Gastrocnemius medialis (tissue), 4 donors: ENCODE data around the gene ICOS. TPM values are rescaled to one million over a fixed set of nuclear protein-coding genes. Genes with fewer than 3 reads are reported as not detected.
"Not testable (repeated sequence)": the region's sequence is repeated elsewhere in the genome, so short reads cannot be mapped to it uniquely, and the experiment has no call there.

ENCODE experiments used
- ATAC-seq, 2 donors: fragments of 150-250 bp; one replicate each; pipeline ENCODE4 v1.9.1; 2016
- DNase-seq, 2 donors: peaks; one replicate each; pipeline ENCODE4 v3.0.0-alpha.2; 2019
- H3K27ac ChIP-seq, 4 donors: fragments of 200-600 bp; sonication (generic); 1 replicate in 1 of 4; 2 replicates in 3 of 4; pipeline ENCODE4 v1.5.1; 2016 to 2018; ENCODE audit warnings: mild to moderate bottlenecking in 2 of 4, moderate library complexity in 1 of 4
- H3K27me3 ChIP-seq, 3 donors: fragments of 200-600 bp; sonication (generic) in 2 of 3; 1 replicate in 1 of 3; 2 replicates in 2 of 3; pipeline versions ENCODE4 v1.5.1 to v1.6.0; 2016 to 2019; ENCODE audit warnings: mild to moderate bottlenecking in 1 of 3, moderate library complexity in 1 of 3
- H3K36me3 ChIP-seq, 2 donors: fragments of 200-600 bp; sonication (generic) in 1 of 2; one replicate each; pipeline ENCODE4 v1.5.1; 2017 to 2018
- H3K4me1 ChIP-seq, 2 donors: fragments of 200-600 bp; sonication (generic) in 1 of 2; one replicate each; pipeline ENCODE4 v1.5.1; 2016 to 2017; ENCODE audit warnings: mild to moderate bottlenecking in 2 of 2
- H3K4me3 ChIP-seq, 4 donors: fragments of 200-600 bp; sonication (generic) in 3 of 4; 1 replicate in 1 of 4; 2 replicates in 3 of 4; pipeline ENCODE4 v1.5.1; 2016 to 2019; ENCODE audit warnings: mild to moderate bottlenecking in 2 of 4
- H3K9me3 ChIP-seq, 3 donors: fragments of 200-600 bp; sonication (generic) in 2 of 3; 1 replicate in 1 of 3; 2 replicates in 2 of 3; pipeline ENCODE4 v1.5.1; 2016 to 2019
- POLR2A ChIP-seq, 2 donors: fragments of 450-650 bp; IDR thresholded peaks; one replicate each; pipeline ENCODE4 v1.6.1; 2017; ENCODE audit warnings: antibody characterized with exemption in 2 of 2, mild to moderate bottlenecking in 2 of 2, moderate library complexity in 2 of 2
- in situ Hi-C, 4 donors: fragments of 200-750 bp; cut with MboI; loops; one replicate each; pipeline versions ENCODE4 v1.15.0 to v1.8.0; 2017; ENCODE audit warnings: low sequenced_read_pairs in 4 of 4
- intact Hi-C: fragments of 100-400 bp; cut with DNase I; formaldehyde crosslinking; loops from one replicate; pipeline ENCODE4 v1.15.1; 2023; ENCODE audit warnings: low total_unique reads
- total RNA-seq, 4 donors: library from RNA; depleted of rRNA; stranded (reverse); fragments of >200 nt; gene quantifications; one replicate each; pipeline versions ENCODE4 v1.1.0 to v1.2.3, GENCODE V29; 2016
- TF ChIP-seq, protein P1 (sequence below), 5 experiments: fragments of 450-650 bp in 3 of 5; fragments of 200-600 bp in 2 of 5; sonication (generic) in 2 of 5; IDR thresholded peaks in 4 of 5; conservative IDR thresholded peaks in 1 of 5; 1 replicate in 4 of 5; 2 replicates in 1 of 5; pipeline ENCODE4 v1.5.1; 2016 to 2019; ENCODE audit warnings: antibody characterized with exemption in 5 of 5, mild to moderate bottlenecking in 3 of 5, moderate library complexity in 3 of 5

ICOS gene
- total RNA-seq, 4 donors from 2014 or later: not detected

GRCh38 chr2:203982276-203982675 lies 45.7 kb downstream of the ICOS start:
- Histone ChIP-seq H3K27me3 (no peaks in the 10 kb centered on the region), H3K9me3 (no peaks in the 10 kb centered on the region), H3K4me3 (no peak overlapping the region), H3K4me1 (no peaks in the 10 kb centered on the region), H3K36me3 (no peaks in the 10 kb centered on the region), H3K27ac (no peak overlapping the region)
- intact Hi-C loops: no loop called here
- DNase-seq: no peak
- no peak for ATAC-seq
- TF ChIP-seq POLR2A (IDR thresholded peaks at IDR 0.05): no peak
- TF ChIP-seq, protein P1, sequence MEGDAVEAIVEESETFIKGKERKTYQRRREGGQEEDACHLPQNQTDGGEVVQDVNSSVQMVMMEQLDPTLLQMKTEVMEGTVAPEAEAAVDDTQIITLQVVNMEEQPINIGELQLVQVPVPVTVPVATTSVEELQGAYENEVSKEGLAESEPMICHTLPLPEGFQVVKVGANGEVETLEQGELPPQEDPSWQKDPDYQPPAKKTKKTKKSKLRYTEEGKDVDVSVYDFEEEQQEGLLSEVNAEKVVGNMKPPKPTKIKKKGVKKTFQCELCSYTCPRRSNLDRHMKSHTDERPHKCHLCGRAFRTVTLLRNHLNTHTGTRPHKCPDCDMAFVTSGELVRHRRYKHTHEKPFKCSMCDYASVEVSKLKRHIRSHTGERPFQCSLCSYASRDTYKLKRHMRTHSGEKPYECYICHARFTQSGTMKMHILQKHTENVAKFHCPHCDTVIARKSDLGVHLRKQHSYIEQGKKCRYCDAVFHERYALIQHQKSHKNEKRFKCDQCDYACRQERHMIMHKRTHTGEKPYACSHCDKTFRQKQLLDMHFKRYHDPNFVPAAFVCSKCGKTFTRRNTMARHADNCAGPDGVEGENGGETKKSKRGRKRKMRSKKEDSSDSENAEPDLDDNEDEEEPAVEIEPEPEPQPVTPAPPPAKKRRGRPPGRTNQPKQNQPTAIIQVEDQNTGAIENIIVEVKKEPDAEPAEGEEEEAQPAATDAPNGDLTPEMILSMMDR (IDR thresholded peaks at IDR 0.05 in 4 of 5, conservative IDR thresholded peaks at IDR 0.05 in 1 of 5): no peak
- in situ Hi-C loops: no loop called here

GRCh38 chr2:203983064-203983715 lies 46.6 kb downstream of the ICOS start:
- no peak for TF ChIP-seq POLR2A (IDR thresholded peaks at IDR 0.05)
- TF ChIP-seq, protein P1 (IDR thresholded peaks at IDR 0.05 in 4 of 5, conservative IDR thresholded peaks at IDR 0.05 in 1 of 5): no peak
- H3K36me3 ChIP-seq: no peaks in the 10 kb centered on the region
- H3K27ac ChIP-seq: no peak overlapping the region
- H3K4me3 ChIP-seq: no peak overlapping the region
- ATAC-seq: no peak
- in situ Hi-C loops: no loop called here
- intact Hi-C loops: no loop called here
- DNase-seq: no peak
- no peaks in the 10 kb centered on the region for H3K9me3 ChIP-seq
- H3K4me1 ChIP-seq: no peaks in the 10 kb centered on the region
- no peaks in the 10 kb centered on the region for H3K27me3 ChIP-seq

DNA sequence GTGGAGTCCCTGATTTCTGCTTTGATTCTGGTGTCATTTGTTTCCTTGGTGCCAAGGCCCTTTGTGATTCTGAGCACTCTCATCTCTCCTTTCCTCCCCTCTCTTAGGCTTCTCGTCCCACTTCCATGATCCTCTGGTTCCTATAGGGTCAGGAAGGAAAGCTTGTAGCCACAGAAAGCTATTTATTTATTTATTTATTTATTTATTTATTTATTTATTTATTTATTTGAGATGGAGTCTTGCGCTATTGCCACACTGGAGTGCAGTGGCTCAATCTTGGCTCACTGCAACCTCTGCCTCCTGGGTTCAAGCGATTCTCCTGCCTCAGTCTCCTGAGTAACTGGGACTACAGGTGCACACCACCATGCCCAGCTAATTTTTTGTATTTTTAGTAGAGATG lies 49.4 kb downstream of the ICOS start:
- intact Hi-C loops, DNase-seq, in situ Hi-C loops, H3K4me1 ChIP-seq, H3K27me3 ChIP-seq, H3K4me3 ChIP-seq, H3K9me3 ChIP-seq, H3K27ac ChIP-seq, ATAC-seq, H3K36me3 ChIP-seq: not testable (repeated sequence)

DNA sequence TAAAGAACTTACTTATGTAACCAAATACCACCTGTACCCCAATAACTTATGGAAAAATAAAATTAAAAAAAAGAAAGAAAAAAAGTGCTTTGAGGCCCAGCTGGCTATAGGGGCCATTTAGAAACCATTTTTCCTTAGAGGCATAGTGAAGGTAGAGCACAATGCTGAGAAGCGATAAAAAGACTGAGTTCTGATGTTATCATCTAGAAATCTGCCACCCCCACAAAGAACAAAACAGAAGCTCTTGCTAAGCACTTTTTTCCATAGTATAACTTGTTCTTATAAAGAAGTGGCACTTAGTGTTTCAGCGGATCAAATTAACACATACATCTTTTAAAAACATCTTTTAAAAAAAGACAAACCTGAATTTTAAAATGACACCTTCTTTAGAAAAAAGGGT lies 51.4 kb downstream of the ICOS start:
- Histone ChIP-seq H3K4me1 (no peaks in the 10 kb centered on the region), H3K27ac (no peak overlapping the region), H3K4me3 (no peak overlapping the region), H3K27me3 (no peaks in the 10 kb centered on the region), H3K9me3 (no peaks in the 10 kb centered on the region), H3K36me3 (no peaks in the 10 kb centered on the region)
- in situ Hi-C loops: no loop called here
- no peak for ATAC-seq
- intact Hi-C loops: no loop called here
- TF ChIP-seq, protein P1 (IDR thresholded peaks at IDR 0.05 in 4 of 5, conservative IDR thresholded peaks at IDR 0.05 in 1 of 5): no peak
- TF ChIP-seq POLR2A (IDR thresholded peaks at IDR 0.05): no peak
- no peak for DNase-seq

DNA sequence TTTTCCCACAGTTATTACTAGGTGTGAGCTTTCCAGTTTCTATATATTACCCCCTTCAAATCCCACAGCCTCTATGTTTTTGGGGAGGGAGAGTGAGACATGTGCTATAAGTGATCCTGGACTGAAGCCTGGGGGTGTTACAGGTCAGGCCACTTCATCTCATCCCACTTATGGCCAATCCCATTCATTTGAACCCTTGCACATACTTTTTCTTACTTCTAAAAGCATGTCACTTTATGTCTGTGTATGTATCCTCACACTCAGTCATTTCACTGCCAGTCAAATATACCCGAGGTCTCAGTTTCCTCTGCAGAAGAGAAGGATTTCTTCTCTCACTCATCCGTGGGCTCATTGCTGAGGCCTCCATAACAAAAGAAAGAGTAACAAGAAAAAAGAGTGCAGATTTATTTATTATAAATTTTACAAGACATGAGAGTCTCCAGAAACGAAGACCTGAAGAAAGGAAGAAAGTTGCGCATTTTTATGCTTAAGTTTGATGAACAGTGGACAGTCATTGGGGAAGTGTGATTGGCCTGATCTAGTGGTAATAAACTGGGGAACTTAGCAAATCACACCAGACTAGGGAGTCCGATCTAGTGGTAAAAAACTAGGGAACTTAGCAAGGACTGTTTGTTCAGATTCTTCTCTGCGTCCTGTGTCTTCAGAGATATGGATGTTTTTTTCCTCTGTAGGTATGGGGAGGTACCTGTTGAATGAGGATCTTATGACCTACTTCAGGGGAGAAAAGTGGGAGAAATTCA lies 52.1 kb downstream of the ICOS start:
- H3K27ac ChIP-seq: no peak overlapping the region
- H3K9me3 ChIP-seq: no peaks in the 10 kb centered on the region
- no peaks in the 10 kb centered on the region for H3K4me1 ChIP-seq
- in situ Hi-C loops (no loop called here), intact Hi-C loops (no loop called here)
- TF ChIP-seq POLR2A (IDR thresholded peaks at IDR 0.05): no peak
- TF ChIP-seq, protein P1 (IDR thresholded peaks at IDR 0.05 in 4 of 5, conservative IDR thresholded peaks at IDR 0.05 in 1 of 5): no peak
- ATAC-seq: no peak
- no peaks in the 10 kb centered on the region for H3K36me3 ChIP-seq
- DNase-seq: no peak
- H3K4me3 ChIP-seq: no peak overlapping the region
- no peaks in the 10 kb centered on the region for H3K27me3 ChIP-seq
